Ishikawa (cell line): ENCODE measurements around the gene KDM2A.

Experiments used
- CEBPB ChIP-seq: IDR thresholded peaks from 2 replicates; pipeline ENCODE4 v1.6.1; 2012
- CREB1 ChIP-seq: IDR thresholded peaks from 2 replicates; pipeline ENCODE4 v1.6.1; 2012; ENCODE audit warnings: low read depth
- EGR1 ChIP-seq: IDR thresholded peaks from 2 replicates; pipeline ENCODE4 v1.6.1; 2012
- EP300 ChIP-seq: IDR thresholded peaks from 2 replicates; pipeline ENCODE4 v1.6.1; 2012; ENCODE audit warnings: borderline replicate concordance
- FOXM1 ChIP-seq: IDR thresholded peaks from 2 replicates; pipeline ENCODE4 v1.6.1; 2012; ENCODE audit warnings: low read depth, borderline replicate concordance
- NFIC ChIP-seq: IDR thresholded peaks from 2 replicates; pipeline ENCODE4 v1.6.1; 2012
- RAD21 ChIP-seq: IDR thresholded peaks from 2 replicates; pipeline ENCODE4 v1.6.1; 2012; ENCODE audit warnings: low read depth
- REST ChIP-seq: IDR thresholded peaks from 2 replicates; pipeline ENCODE4 v1.6.1; 2012; ENCODE audit warnings: low read depth, mild to moderate bottlenecking
- TAF1 ChIP-seq: IDR thresholded peaks from 2 replicates; pipeline ENCODE4 v1.6.1; 2012; ENCODE audit warnings: low read depth, mild to moderate bottlenecking
- TCF12 ChIP-seq: IDR thresholded peaks from 2 replicates; pipeline ENCODE4 v1.6.1; 2012; ENCODE audit warnings: low read depth
- TEAD4 ChIP-seq: IDR thresholded peaks from 2 replicates; pipeline ENCODE4 v1.6.1; 2012
- USF1 ChIP-seq: IDR thresholded peaks from 2 replicates; pipeline ENCODE4 v1.6.1; 2012
- YY1 ChIP-seq: IDR thresholded peaks from 2 replicates; pipeline ENCODE4 v1.6.1; 2012; ENCODE audit warnings: low read depth
- ZBTB7A ChIP-seq: IDR thresholded peaks from 2 replicates; pipeline ENCODE4 v1.6.1; 2012; ENCODE audit warnings: low read depth
- TF ChIP-seq, protein P1 (sequence below): IDR thresholded peaks from 2 replicates; pipeline ENCODE4 v1.6.1; 2012

Gene KDM2A

GRCh38 chr11:67304511-67305113 is 185.5 kb downstream of the KDM2A start:
- TF ChIP-seq YY1 (no peak), FOXM1 (no peak), TEAD4 (no peak), REST (no peak)

GRCh38 chr11:67306769-67307544 is 187.9 kb downstream of the KDM2A start:
- TF ChIP-seq ZBTB7A (no peak), FOXM1 (no peak), CEBPB (no peak), TCF12 (no peak), TEAD4 (no peak), CREB1 (no peak), REST (no peak), EGR1 (no peak), YY1 (no peak), NFIC (no peak), RAD21 (no peak), USF1 (no peak), EP300 (no peak), TAF1 (no peak)
- TF ChIP-seq, protein P1, sequence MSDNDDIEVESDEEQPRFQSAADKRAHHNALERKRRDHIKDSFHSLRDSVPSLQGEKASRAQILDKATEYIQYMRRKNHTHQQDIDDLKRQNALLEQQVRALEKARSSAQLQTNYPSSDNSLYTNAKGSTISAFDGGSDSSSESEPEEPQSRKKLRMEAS, result no peak

GRCh38 chr11:67307545-67308001 is 188.5 kb downstream of the KDM2A start:
- TF ChIP-seq ZBTB7A (no peak), NFIC (no peak), USF1 (no peak), FOXM1 (no peak), TAF1 (no peak), RAD21 (no peak), EGR1 (no peak), TEAD4 (no peak), EP300 (no peak)
